ENCODE measurements around the gene PIANP. TPM values are rescaled to one million over a fixed set of nuclear protein-coding genes. Genes with fewer than 3 reads are reported as not detected.
"Not testable (repeated sequence)": the region's sequence is repeated elsewhere in the genome, so short reads cannot be mapped to it uniquely, and the experiment has no call there.

The PIANP gene
- total and polyA plus RNA-seq, 2 of the 4 experiments (the other 2 are of a cell fraction): 0.18 to 6.8 TPM

DNA sequence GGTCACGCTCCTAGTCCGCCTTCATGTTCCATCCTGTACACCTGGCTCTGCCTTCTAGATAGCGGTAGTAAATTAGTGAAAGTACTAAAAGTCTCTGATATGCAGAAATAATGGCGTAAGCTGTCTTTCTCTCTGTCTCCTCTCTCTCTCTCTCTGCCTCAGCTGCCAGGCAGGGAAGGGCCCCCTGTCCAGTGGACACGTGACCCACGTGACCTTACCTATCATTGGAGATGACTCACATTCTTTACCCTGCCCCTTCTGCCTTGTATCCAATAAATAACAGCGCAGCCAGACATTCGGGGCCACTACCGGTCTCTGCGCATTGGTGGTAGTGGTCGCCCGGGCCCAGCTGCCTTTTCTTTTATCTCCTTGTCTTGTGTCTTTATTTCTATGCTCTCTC, 41.5 kb upstream of the PIANP start:
- H3K9ac ChIP-seq (ENCODE audit: low read depth, low read length); H3K4ac ChIP-seq (ENCODE audit: low read depth, low read length); H3K9me3 ChIP-seq (ENCODE audit: control insufficient read depth, insufficient read depth, low read length); BruUV-seq (replicated peaks); H3K14ac ChIP-seq (replicated peaks; ENCODE audit: low read depth, low read length); H4K8ac ChIP-seq (ENCODE audit: low read depth in 2 of 2, low read length in 2 of 2); H3K4me2 ChIP-seq (ENCODE audit: low read depth, low read length); H2BK20ac ChIP-seq (ENCODE audit: low read depth, low read length); H3K79me1 ChIP-seq (ENCODE audit: low read depth in 1 of 2, low read length in 2 of 2); dilution Hi-C loops (cut with HindIII; ENCODE audit: low sequenced_read_pairs, unreplicated experiment); H3K27me3 ChIP-seq (ENCODE audit: control insufficient read depth, insufficient read depth, low read length); ATAC-seq (ENCODE audit: low read depth); H2BK120ac ChIP-seq (ENCODE audit: low read depth, low read length); H2AK5ac ChIP-seq (ENCODE audit: low read depth, low read length); intact Hi-C loops (cut with micrococcal nuclease); POLR2A ChIA-PET (ENCODE audit: unreplicated experiment); H3K9me1 ChIP-seq (ENCODE audit: insufficient read depth, low read length); H3K27ac ChIP-seq (ENCODE audit: insufficient read depth, low read length); H3K4me3 ChIP-seq (ENCODE audit: insufficient read depth, low read depth, low read length); H3K4me1 ChIP-seq (ENCODE audit: control insufficient read depth, insufficient read depth, low read length); H2AFZ ChIP-seq (replicated peaks; ENCODE audit: low read length, poor library complexity); H4K20me1 ChIP-seq (ENCODE audit: insufficient read depth, low read length); DNase-seq; H4K5ac ChIP-seq (ENCODE audit: low read depth, low read length); H3K56ac ChIP-seq (ENCODE audit: extremely low read depth, insufficient read depth, low read length); H4K91ac ChIP-seq (ENCODE audit: insufficient read depth, low read depth, low read length); H2BK5ac ChIP-seq (ENCODE audit: low read depth, low read length, poor library complexity, severe bottlenecking); H3K23ac ChIP-seq (ENCODE audit: low read depth, low read length); H2BK15ac ChIP-seq (ENCODE audit: low read depth, low read length); CTCF ChIA-PET; in situ Hi-C loops (cut with MboI; ENCODE audit: low sequenced_read_pairs); H3K18ac ChIP-seq (ENCODE audit: low read depth, low read length); H2AK9ac ChIP-seq (replicated peaks; ENCODE audit: low read depth, low read length, poor library complexity): not testable (repeated sequence)
- no CpG with 5 or more reads among the region's 12 CpGs for WGBS, 2 experiments (ENCODE audit: extremely low coverage in 2 of 2, insufficient read length in 1 of 2)
- H3K36me3 ChIP-seq (ENCODE audit: control insufficient read depth, insufficient read depth, low read length): peaks cover 14% of the 10 kb centered on the region

All from IMR-90 (cell line).